Ascending aorta (tissue), 2 donors: Measurements from ENCODE around the gene NMUR1. TPM values are rescaled to one million over a fixed set of nuclear protein-coding genes. Genes with fewer than 3 reads are reported as not detected.
A peak's percentile ranks its signal among the peaks of the same experiment; 100 is the strongest.
"Not testable (repeated sequence)": the region's sequence is repeated elsewhere in the genome, so short reads cannot be mapped to it uniquely, and the experiment has no call there.

ENCODE experiments used
- DNase-seq, 2 donors: peaks; one replicate each; pipeline ENCODE4 v3.0.0-alpha.2; 2019; ENCODE audit warnings: low spot score in 2 of 2
- H3K27ac ChIP-seq, 2 donors: fragments of 200-600 bp; sonication (generic); one replicate each; pipeline ENCODE4 v1.5.1; 2016 to 2017; ENCODE audit warnings: mild to moderate bottlenecking in 1 of 2
- H3K27me3 ChIP-seq: fragments of 200-600 bp; sonication (generic); one replicate; pipeline ENCODE4 v1.5.1; 2017
- H3K36me3 ChIP-seq, 2 donors: fragments of 200-600 bp; sonication (generic); one replicate each; pipeline ENCODE4 v1.5.1; 2016
- H3K4me1 ChIP-seq, 2 donors: fragments of 200-600 bp; sonication (generic); one replicate each; pipeline ENCODE4 v1.5.1; 2016 to 2017; ENCODE audit warnings: mild to moderate bottlenecking in 1 of 2
- H3K4me3 ChIP-seq, 2 donors: fragments of 200-600 bp; sonication (generic); one replicate each; pipeline ENCODE4 v1.5.1; 2016 to 2017; ENCODE audit warnings: mild to moderate bottlenecking in 1 of 2
- H3K9me3 ChIP-seq, 2 donors: fragments of 200-600 bp; sonication (generic); one replicate each; pipeline ENCODE4 v1.5.1; 2016
- CTCF ChIP-seq, 3 experiments: fragments of 200-600 bp in 2 of 3; fragments of 450-650 bp in 1 of 3; sonication (generic) in 2 of 3; IDR thresholded peaks; one replicate each; pipeline ENCODE4 v1.5.1; 2016 to 2019; ENCODE audit warnings: antibody characterized with exemption in 3 of 3, mild to moderate bottlenecking in 1 of 3, moderate library complexity in 1 of 3
- intact Hi-C: fragments of 100-400 bp; cut with DNase I; formaldehyde crosslinking; loops from one replicate; pipeline ENCODE4 v1.15.1; 2023
- total RNA-seq: library from RNA; depleted of rRNA; stranded (reverse); fragments of >200 nt; gene quantifications from one replicate; pipeline ENCODE4 v1.1.0, GENCODE V29; 2016

The NMUR1 gene
- total RNA-seq, result 1.8 TPM

- no peaks in the 10 kb centered on the region for H3K9me3 ChIP-seq
- peak within 1 kb of the TSS; percentile 50 to 63 for H3K4me3 ChIP-seq
- no peaks in the 10 kb centered on the region for H3K36me3 ChIP-seq
- peak in 1 of 2 donors; percentile 75 for DNase-seq
- peak; percentile 33 to 75 (median 51) for TF ChIP-seq CTCF (IDR thresholded peaks at IDR 0.05)
- H3K4me1 ChIP-seq, result peaks cover 0 to 4% of the 10 kb centered on the region in 2 donors
- no peaks in the 10 kb centered on the region for H3K27me3 ChIP-seq
- intact Hi-C loops, result loop anchor here (2.0 kb wide), 1 partner anchor 26 kb away; no protein-coding TSS in a partner anchor
- H3K27ac ChIP-seq, result no peak within 1 kb of the TSS
Measured at GRCh38 chr2:231530099-231531011, at the start of gene NMUR1. TSS of gene NMUR1 (minus strand) at chr2:231530445. CDS start at chr2:231530361, 84 bp downstream.

GRCh38 chr2:231579560-231579959, 49.3 kb upstream of the NMUR1 start:
- Histone ChIP-seq H3K4me3 (no peak overlapping the region), H3K27ac (no peak overlapping the region), H3K36me3 (no peaks in the 10 kb centered on the region), H3K27me3 (no peaks in the 10 kb centered on the region), H3K9me3 (no peaks in the 10 kb centered on the region), H3K4me1 (no peaks in the 10 kb centered on the region)
- no peak for TF ChIP-seq CTCF (IDR thresholded peaks at IDR 0.05)
- intact Hi-C loops, result no loop called here
- no peak for DNase-seq

GRCh38 chr2:231578655-231579054, 48.4 kb upstream of the NMUR1 start:
- H3K4me1 ChIP-seq, DNase-seq, intact Hi-C loops: not testable (repeated sequence)

GRCh38 chr2:231576465-231576864, 46.2 kb upstream of the NMUR1 start:
- H3K36me3 ChIP-seq, result no peaks in the 10 kb centered on the region
- no peak for TF ChIP-seq CTCF (IDR thresholded peaks at IDR 0.05)
- H3K9me3 ChIP-seq, result no peaks in the 10 kb centered on the region
- H3K27me3 ChIP-seq, result no peaks in the 10 kb centered on the region
- DNase-seq, result no peak
- intact Hi-C loops, result no loop called here
- no peaks in the 10 kb centered on the region for H3K4me1 ChIP-seq
- H3K27ac ChIP-seq, result no peak overlapping the region
- no peak overlapping the region for H3K4me3 ChIP-seq

More at GRCh38 chr2:231578655-231579054, 48.4 kb upstream of the NMUR1 start:
- H3K9me3 ChIP-seq, H3K27me3 ChIP-seq, H3K4me3 ChIP-seq, H3K36me3 ChIP-seq, H3K27ac ChIP-seq: not testable (repeated sequence)

GRCh38 chr2:231575612-231576256, 45.5 kb upstream of the NMUR1 start:
- DNase-seq, result no peak
- H3K4me1 ChIP-seq, result no peaks in the 10 kb centered on the region
- no peak for TF ChIP-seq CTCF (IDR thresholded peaks at IDR 0.05)
- no peak overlapping the region for H3K27ac ChIP-seq
- H3K4me3 ChIP-seq, result no peak overlapping the region
- no peaks in the 10 kb centered on the region for H3K36me3 ChIP-seq
- H3K27me3 ChIP-seq, result no peaks in the 10 kb centered on the region
- intact Hi-C loops, result no loop called here
- no peaks in the 10 kb centered on the region for H3K9me3 ChIP-seq
